Measurements from ENCODE around the gene DOCK1.
"Not testable (repeated sequence)": the region's sequence is repeated elsewhere in the genome, so short reads cannot be mapped to it uniquely, and the experiment has no call there.

DOCK1 gene

GRCh38 chr10:127283576-127283975 is 378.3 kb downstream of the DOCK1 start:
- no peak for TF ChIP-seq CTCF (IDR thresholded peaks at IDR 0.05; ENCODE audit: control insufficient read depth, insufficient read depth, low read depth, low read length, missing control alignments)
- no peak overlapping the region for H3K4me3 ChIP-seq (ENCODE audit: control insufficient read depth, low read depth, low read length)
- no peak for DNase-seq (ENCODE audit: low read depth)

GRCh38 chr10:127290850-127291249 is 385.6 kb downstream of the DOCK1 start:
- TF ChIP-seq CTCF (IDR thresholded peaks at IDR 0.05; ENCODE audit: control insufficient read depth, insufficient read depth, low read depth, low read length, missing control alignments): no peak
- DNase-seq (ENCODE audit: low read depth): no peak
- no peak overlapping the region for H3K4me3 ChIP-seq (ENCODE audit: control insufficient read depth, low read depth, low read length)

- no peak overlapping the region for H3K4me3 ChIP-seq (ENCODE audit: control insufficient read depth, low read depth, low read length)
- DNase-seq (ENCODE audit: low read depth): no peak
- TF ChIP-seq CTCF (IDR thresholded peaks at IDR 0.05; ENCODE audit: control insufficient read depth, insufficient read depth, low read depth, low read length, missing control alignments): no peak
Measured at GRCh38 chr10:127291329-127291728, 386.1 kb downstream of the DOCK1 start.

GRCh38 chr10:127292888-127293287 is 387.7 kb downstream of the DOCK1 start:
- DNase-seq (ENCODE audit: low read depth): no peak
- no peak overlapping the region for H3K4me3 ChIP-seq (ENCODE audit: control insufficient read depth, low read depth, low read length)
- TF ChIP-seq CTCF (IDR thresholded peaks at IDR 0.05; ENCODE audit: control insufficient read depth, insufficient read depth, low read depth, low read length, missing control alignments): no peak

GRCh38 chr10:127293640-127294039 is 388.4 kb downstream of the DOCK1 start:
- TF ChIP-seq CTCF (IDR thresholded peaks at IDR 0.05; ENCODE audit: control insufficient read depth, insufficient read depth, low read depth, low read length, missing control alignments): no peak

GRCh38 chr10:127296696-127297095 is 391.5 kb downstream of the DOCK1 start:
- no peak for DNase-seq (ENCODE audit: low read depth)
- TF ChIP-seq CTCF (IDR thresholded peaks at IDR 0.05; ENCODE audit: control insufficient read depth, insufficient read depth, low read depth, low read length, missing control alignments): no peak
- H3K4me3 ChIP-seq (ENCODE audit: control insufficient read depth, low read depth, low read length): no peak overlapping the region

More at GRCh38 chr10:127293640-127294039, 388.4 kb downstream of the DOCK1 start:
- H3K4me3 ChIP-seq (ENCODE audit: control insufficient read depth, low read depth, low read length): no peak overlapping the region
- DNase-seq (ENCODE audit: low read depth): no peak

- no peak for TF ChIP-seq CTCF (IDR thresholded peaks at IDR 0.05; ENCODE audit: control insufficient read depth, insufficient read depth, low read depth, low read length, missing control alignments)
- no peak for DNase-seq (ENCODE audit: low read depth)
- H3K4me3 ChIP-seq (ENCODE audit: control insufficient read depth, low read depth, low read length): no peak overlapping the region
Measured at GRCh38 chr10:127298381-127298780, 393.2 kb downstream of the DOCK1 start.

GRCh38 chr10:127299192-127299591 is 394.0 kb downstream of the DOCK1 start:
- not testable (repeated sequence) for DNase-seq (ENCODE audit: low read depth)

More at GRCh38 chr10:127299192-127299591, 394.0 kb downstream of the DOCK1 start:
- H3K4me3 ChIP-seq (ENCODE audit: control insufficient read depth, low read depth, low read length): not testable (repeated sequence)
